Vagina (tissue), 2 donors: Measurements from ENCODE around the gene CEP152. TPM values are rescaled to one million over a fixed set of nuclear protein-coding genes. Genes with fewer than 3 reads are reported as not detected.
"Not testable (repeated sequence)": the region's sequence is repeated elsewhere in the genome, so short reads cannot be mapped to it uniquely, and the experiment has no call there.

ENCODE experiments used
- DNase-seq, 2 donors: peaks; one replicate each; pipeline ENCODE4 v3.0.0-alpha.2; 2017; ENCODE audit errors: extremely low spot score in 2 of 2
- H3K27ac ChIP-seq: fragments of 200-600 bp; sonication (generic); one replicate; pipeline ENCODE4 v1.5.1; 2019
- H3K27me3 ChIP-seq: fragments of 200-600 bp; sonication (generic); one replicate; pipeline ENCODE4 v1.5.1; 2019
- H3K36me3 ChIP-seq, 2 donors: fragments of 200-600 bp; sonication (generic); one replicate each; pipeline ENCODE4 v1.5.1; 2017 to 2019
- H3K4me1 ChIP-seq: fragments of 200-600 bp; sonication (generic); one replicate; pipeline ENCODE4 v1.5.1; 2019
- H3K4me3 ChIP-seq, 2 donors: fragments of 200-600 bp; sonication (generic); 1 replicate in 1 of 2; 2 replicates in 1 of 2; pipeline ENCODE4 v1.5.1; 2016 to 2019
- H3K9me3 ChIP-seq: fragments of 200-600 bp; sonication (generic); one replicate; pipeline ENCODE4 v1.5.1; 2019
- POLR2A ChIP-seq, 2 donors: fragments of 450-650 bp; IDR thresholded peaks; one replicate each; pipeline ENCODE4 v1.6.1; 2017; ENCODE audit warnings: antibody characterized with exemption in 2 of 2, mild to moderate bottlenecking in 2 of 2, moderate library complexity in 2 of 2
- POLR2AphosphoS5 ChIP-seq, 2 donors: sonication (generic); formaldehyde crosslinking; IDR thresholded peaks; one replicate each; pipeline ENCODE4 v1.9.0; 2017; ENCODE audit warnings: antibody characterized with exemption in 2 of 2, mild to moderate bottlenecking in 2 of 2, low read depth in 1 of 2; ENCODE audit not compliant: insufficient read depth in 1 of 2
- intact Hi-C: fragments of 100-400 bp; cut with DNase I; formaldehyde crosslinking; loops from one replicate; pipeline ENCODE4 v1.15.1; 2023
- total RNA-seq: library from RNA; depleted of rRNA; stranded (reverse); fragments of >200 nt; gene quantifications from one replicate; pipeline ENCODE4 v1.2.3, GENCODE V29; 2016
- TF ChIP-seq, protein P1 (sequence below), 3 experiments: fragments of 450-650 bp in 2 of 3; fragments of 200-600 bp in 1 of 3; sonication (generic) in 1 of 3; IDR thresholded peaks; one replicate each; pipeline ENCODE4 v1.5.1; 2017 to 2019; ENCODE audit warnings: antibody characterized with exemption in 3 of 3, mild to moderate bottlenecking in 2 of 3, moderate library complexity in 2 of 3

Gene CEP152
- total RNA-seq, 1 donor from 2014 or later: 4.4 TPM

GRCh38 chr15:48796521-48796920 is 14.3 kb downstream of the CEP152 start:
- TF ChIP-seq POLR2AphosphoS5 (IDR thresholded peaks at IDR 0.05; ENCODE audit: insufficient read depth in 1 of 2, low read depth in 1 of 2) (no peak), POLR2A (IDR thresholded peaks at IDR 0.05) (no peak)
- DNase-seq: no peak

GRCh38 chr15:48795901-48796300 is 15.0 kb downstream of the CEP152 start:
- no peak overlapping the region for H3K27ac ChIP-seq
- H3K4me3 ChIP-seq: no peak overlapping the region
- no peak for DNase-seq
- H3K9me3 ChIP-seq: no peaks in the 10 kb centered on the region
- intact Hi-C loops: no loop called here
- no peaks in the 10 kb centered on the region for H3K36me3 ChIP-seq
- no peaks in the 10 kb centered on the region for H3K27me3 ChIP-seq
- TF ChIP-seq, protein P1, sequence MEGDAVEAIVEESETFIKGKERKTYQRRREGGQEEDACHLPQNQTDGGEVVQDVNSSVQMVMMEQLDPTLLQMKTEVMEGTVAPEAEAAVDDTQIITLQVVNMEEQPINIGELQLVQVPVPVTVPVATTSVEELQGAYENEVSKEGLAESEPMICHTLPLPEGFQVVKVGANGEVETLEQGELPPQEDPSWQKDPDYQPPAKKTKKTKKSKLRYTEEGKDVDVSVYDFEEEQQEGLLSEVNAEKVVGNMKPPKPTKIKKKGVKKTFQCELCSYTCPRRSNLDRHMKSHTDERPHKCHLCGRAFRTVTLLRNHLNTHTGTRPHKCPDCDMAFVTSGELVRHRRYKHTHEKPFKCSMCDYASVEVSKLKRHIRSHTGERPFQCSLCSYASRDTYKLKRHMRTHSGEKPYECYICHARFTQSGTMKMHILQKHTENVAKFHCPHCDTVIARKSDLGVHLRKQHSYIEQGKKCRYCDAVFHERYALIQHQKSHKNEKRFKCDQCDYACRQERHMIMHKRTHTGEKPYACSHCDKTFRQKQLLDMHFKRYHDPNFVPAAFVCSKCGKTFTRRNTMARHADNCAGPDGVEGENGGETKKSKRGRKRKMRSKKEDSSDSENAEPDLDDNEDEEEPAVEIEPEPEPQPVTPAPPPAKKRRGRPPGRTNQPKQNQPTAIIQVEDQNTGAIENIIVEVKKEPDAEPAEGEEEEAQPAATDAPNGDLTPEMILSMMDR (IDR thresholded peaks at IDR 0.05): no peak
- TF ChIP-seq POLR2A (IDR thresholded peaks at IDR 0.05): no peak
- H3K4me1 ChIP-seq: no peaks in the 10 kb centered on the region

More at GRCh38 chr15:48796521-48796920, 14.3 kb downstream of the CEP152 start:
- no peaks in the 10 kb centered on the region for H3K9me3 ChIP-seq
- no peak overlapping the region for H3K4me3 ChIP-seq
- no peaks in the 10 kb centered on the region for H3K4me1 ChIP-seq
- H3K27me3 ChIP-seq: no peaks in the 10 kb centered on the region
- no peak overlapping the region for H3K27ac ChIP-seq
- no peaks in the 10 kb centered on the region for H3K36me3 ChIP-seq
- intact Hi-C loops: no loop called here

DNA sequence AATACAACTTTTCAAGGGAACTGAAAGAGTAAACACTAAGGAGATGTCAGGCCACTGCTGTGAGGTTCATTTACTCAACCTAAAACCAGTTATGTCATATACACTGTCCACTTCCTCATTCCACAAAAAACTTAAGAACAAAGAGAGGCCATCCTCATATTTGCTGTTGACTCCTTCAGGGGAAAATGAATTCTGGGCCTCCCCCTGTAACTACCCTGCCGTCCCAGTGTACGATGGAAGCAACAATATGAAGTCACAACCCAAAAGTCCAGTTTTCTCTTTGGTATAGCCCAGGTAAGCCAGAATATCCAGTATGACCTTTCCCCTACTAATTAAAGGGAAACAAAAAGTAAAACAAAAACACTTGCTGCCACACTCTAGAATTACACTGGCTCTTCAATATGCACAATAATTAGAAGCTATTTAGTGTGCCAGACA is 16.2 kb downstream of the CEP152 start:
- Histone ChIP-seq H3K4me3 (no peak overlapping the region), H3K4me1 (no peaks in the 10 kb centered on the region), H3K36me3 (no peaks in the 10 kb centered on the region), H3K27me3 (no peaks in the 10 kb centered on the region), H3K27ac (no peak overlapping the region), H3K9me3 (no peaks in the 10 kb centered on the region)
- intact Hi-C loops: no loop called here
- no peak for TF ChIP-seq POLR2A (IDR thresholded peaks at IDR 0.05)
- TF ChIP-seq POLR2AphosphoS5 (IDR thresholded peaks at IDR 0.05; ENCODE audit: insufficient read depth in 1 of 2, low read depth in 1 of 2): no peak
- TF ChIP-seq, protein P1 (IDR thresholded peaks at IDR 0.05): no peak
- no peak for DNase-seq

- DNase-seq: no peak
- H3K27ac ChIP-seq: no peak overlapping the region
- intact Hi-C loops: no loop called here
- no peak overlapping the region for H3K4me3 ChIP-seq
- no peak for TF ChIP-seq POLR2A (IDR thresholded peaks at IDR 0.05)
- no peak for TF ChIP-seq POLR2AphosphoS5 (IDR thresholded peaks at IDR 0.05; ENCODE audit: insufficient read depth in 1 of 2, low read depth in 1 of 2)
- TF ChIP-seq, protein P1 (IDR thresholded peaks at IDR 0.05): no peak
- no peaks in the 10 kb centered on the region for H3K4me1 ChIP-seq
- H3K27me3 ChIP-seq: no peaks in the 10 kb centered on the region
- no peaks in the 10 kb centered on the region for H3K9me3 ChIP-seq
- no peaks in the 10 kb centered on the region for H3K36me3 ChIP-seq
These were observed 18.5 kb downstream of the CEP152 start for GRCh38 chr15:48792408-48792807.

DNA sequence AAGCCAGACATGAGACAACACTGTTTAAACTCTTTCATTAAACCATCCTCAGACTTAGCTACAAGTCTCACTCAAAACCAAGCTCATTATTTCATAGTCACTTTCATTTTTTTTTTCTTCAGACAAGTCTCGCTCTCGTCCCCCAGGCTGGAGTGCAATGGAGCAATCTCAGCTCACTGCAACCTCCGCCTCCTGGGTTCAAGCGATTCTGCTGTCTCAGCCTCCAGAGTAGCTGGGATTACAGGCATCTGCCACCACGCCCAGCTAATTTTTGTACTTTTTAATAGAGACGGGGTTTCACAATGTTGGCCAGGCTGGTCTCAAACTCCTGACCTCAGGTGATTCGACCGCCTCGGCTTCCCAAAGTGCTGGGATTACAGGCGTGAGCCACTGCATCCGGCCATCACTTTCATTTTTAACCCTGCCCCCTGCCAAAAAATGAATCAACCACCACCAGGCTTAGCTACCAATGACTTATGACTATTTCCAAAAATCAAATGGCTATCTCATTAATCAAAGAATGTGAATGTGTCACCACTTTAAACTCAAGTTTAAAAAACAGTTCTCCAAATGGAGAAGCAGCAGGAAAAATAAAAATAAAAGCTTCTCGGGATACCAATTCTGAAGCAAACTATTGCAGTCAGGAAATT is 20.3 kb downstream of the CEP152 start:
- DNase-seq, H3K4me3 ChIP-seq, H3K27ac ChIP-seq, intact Hi-C loops, H3K36me3 ChIP-seq, H3K4me1 ChIP-seq, H3K27me3 ChIP-seq, H3K9me3 ChIP-seq: not testable (repeated sequence)

DNA sequence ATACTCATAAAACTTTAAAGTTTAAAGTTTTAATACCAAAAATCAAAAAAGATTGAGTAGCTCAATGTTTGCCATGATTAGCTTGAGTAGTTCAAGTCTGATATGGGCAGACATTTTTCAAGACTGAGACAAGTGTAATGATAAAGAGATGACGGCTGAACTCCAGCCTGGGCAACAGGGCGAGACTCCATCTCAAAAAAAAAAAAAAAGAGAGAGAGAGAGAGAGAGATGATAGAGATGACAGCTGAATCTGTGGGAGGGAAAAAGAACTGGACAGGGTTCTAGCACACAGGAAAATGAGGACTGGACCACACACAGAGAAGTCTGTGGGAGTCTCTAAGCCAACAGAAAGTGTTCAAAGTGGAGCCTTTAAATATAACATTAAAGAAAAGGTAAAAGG is 25.2 kb downstream of the CEP152 start:
- intact Hi-C loops: no loop called here
- H3K4me1 ChIP-seq: no peaks in the 10 kb centered on the region
- H3K9me3 ChIP-seq: no peaks in the 10 kb centered on the region
- no peaks in the 10 kb centered on the region for H3K27me3 ChIP-seq
- DNase-seq: no peak
- no peaks in the 10 kb centered on the region for H3K36me3 ChIP-seq
- no peak overlapping the region for H3K4me3 ChIP-seq
- H3K27ac ChIP-seq: no peak overlapping the region
- TF ChIP-seq, protein P1 (IDR thresholded peaks at IDR 0.05): no peak
- TF ChIP-seq POLR2AphosphoS5 (IDR thresholded peaks at IDR 0.05; ENCODE audit: insufficient read depth in 1 of 2, low read depth in 1 of 2) (no peak), POLR2A (IDR thresholded peaks at IDR 0.05) (no peak)
